ENCODE results near the gene NRG4. TPM values are rescaled to one million over a fixed set of nuclear protein-coding genes. Genes with fewer than 3 reads are reported as not detected.

Gene NRG4
- total RNA-seq, 1 donor from 2014 or later, result not detected

- no peak for DNase-seq
- ATAC-seq (ENCODE audit: poor library complexity), result no peak
- intact Hi-C loops (cut with DNase I), result no loop called here
Measured at GRCh38 chr15:75900577-75900976, 111.6 kb downstream of the NRG4 start.

DNA sequence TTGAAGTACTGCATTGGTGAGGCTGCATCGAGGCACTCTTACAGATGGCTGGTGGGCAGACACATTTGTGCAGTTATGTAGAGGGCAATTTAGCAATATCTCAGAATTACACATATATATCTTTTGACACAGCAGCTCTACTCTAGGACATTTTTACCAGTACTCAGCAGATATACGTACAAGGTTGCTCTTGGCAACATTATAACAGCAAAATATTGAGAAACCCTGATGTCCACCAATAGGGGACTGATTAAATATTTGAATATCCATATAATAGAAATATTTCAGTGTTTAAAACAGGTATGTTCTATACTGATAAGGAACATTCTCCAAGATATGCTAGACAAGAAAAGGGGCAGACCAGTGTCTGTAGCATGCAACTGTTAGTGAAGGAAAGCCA, 116.5 kb downstream of the NRG4 start:
- DNase-seq (no peak), ATAC-seq (ENCODE audit: poor library complexity) (no peak)
- intact Hi-C loops (cut with DNase I), result no loop called here

- no peak for ATAC-seq (ENCODE audit: poor library complexity)
- no peak for DNase-seq
- intact Hi-C loops (cut with DNase I), result no loop called here
Measured at GRCh38 chr15:75891895-75892294, 120.3 kb downstream of the NRG4 start.

Other genes with a start within 250 kb of the NRG4 start
- 21.1 TPM for gene UBE2Q2, start 169.0 kb downstream of the NRG4 start, total RNA-seq
- gene FBXO22, start 108.5 kb downstream of the NRG4 start, total RNA-seq, result 19.3 TPM
- gene TMEM266, start 47.6 kb upstream of the NRG4 start, total RNA-seq, result 0.13 TPM

Measured in Right ventricle myocardium superior (tissue), 1 donor.